ENCODE results near the gene CCDC92.

DNA sequence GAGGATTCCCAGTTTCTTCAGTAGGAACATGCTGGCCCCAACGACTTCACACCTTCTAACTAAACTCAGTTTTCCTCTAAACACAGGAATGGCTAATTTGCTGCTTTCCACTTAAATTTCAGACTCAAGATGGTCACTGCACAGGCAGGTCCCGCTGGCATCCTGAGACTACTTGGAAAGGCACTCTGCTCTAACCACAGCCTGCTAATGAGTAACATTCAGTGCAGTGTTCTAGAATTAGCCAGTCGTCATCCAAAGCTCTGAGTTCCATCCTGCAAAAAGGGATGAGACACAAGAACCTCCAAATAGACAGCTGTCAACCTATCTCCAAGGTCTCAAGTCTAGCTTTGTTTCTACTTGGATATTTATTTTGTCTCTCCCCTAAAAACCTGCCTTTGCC, 6.0 kb downstream of the CCDC92 start:
- TF ChIP-seq EP300 (IDR thresholded peaks at IDR 0.05; ENCODE audit: low read depth) (no peak), POLR2A (IDR thresholded peaks at IDR 0.05) (no peak), POLR2AphosphoS5 (IDR thresholded peaks at IDR 0.05) (no peak)
- TF ChIP-seq, protein P1, sequence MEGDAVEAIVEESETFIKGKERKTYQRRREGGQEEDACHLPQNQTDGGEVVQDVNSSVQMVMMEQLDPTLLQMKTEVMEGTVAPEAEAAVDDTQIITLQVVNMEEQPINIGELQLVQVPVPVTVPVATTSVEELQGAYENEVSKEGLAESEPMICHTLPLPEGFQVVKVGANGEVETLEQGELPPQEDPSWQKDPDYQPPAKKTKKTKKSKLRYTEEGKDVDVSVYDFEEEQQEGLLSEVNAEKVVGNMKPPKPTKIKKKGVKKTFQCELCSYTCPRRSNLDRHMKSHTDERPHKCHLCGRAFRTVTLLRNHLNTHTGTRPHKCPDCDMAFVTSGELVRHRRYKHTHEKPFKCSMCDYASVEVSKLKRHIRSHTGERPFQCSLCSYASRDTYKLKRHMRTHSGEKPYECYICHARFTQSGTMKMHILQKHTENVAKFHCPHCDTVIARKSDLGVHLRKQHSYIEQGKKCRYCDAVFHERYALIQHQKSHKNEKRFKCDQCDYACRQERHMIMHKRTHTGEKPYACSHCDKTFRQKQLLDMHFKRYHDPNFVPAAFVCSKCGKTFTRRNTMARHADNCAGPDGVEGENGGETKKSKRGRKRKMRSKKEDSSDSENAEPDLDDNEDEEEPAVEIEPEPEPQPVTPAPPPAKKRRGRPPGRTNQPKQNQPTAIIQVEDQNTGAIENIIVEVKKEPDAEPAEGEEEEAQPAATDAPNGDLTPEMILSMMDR (IDR thresholded peaks at IDR 0.05): no peak
